Skin of body (tissue), 2 donors: ENCODE data around the gene C7orf25. TPM values are rescaled to one million over a fixed set of nuclear protein-coding genes. Genes with fewer than 3 reads are reported as not detected.

Experiments
- DNase-seq: peaks from one replicate; lab custom pipeline; 2025; lab: John Stamatoyannopoulos, UW
- total RNA-seq: library from RNA; depleted of rRNA; stranded (reverse); fragments of >200 nt; gene quantifications from one replicate; pipeline ENCODE4 v1.2.3, GENCODE V29; 2014

The C7orf25 gene
- total RNA-seq, 1 donor from 2014 or later, result 2.9 TPM

DNA sequence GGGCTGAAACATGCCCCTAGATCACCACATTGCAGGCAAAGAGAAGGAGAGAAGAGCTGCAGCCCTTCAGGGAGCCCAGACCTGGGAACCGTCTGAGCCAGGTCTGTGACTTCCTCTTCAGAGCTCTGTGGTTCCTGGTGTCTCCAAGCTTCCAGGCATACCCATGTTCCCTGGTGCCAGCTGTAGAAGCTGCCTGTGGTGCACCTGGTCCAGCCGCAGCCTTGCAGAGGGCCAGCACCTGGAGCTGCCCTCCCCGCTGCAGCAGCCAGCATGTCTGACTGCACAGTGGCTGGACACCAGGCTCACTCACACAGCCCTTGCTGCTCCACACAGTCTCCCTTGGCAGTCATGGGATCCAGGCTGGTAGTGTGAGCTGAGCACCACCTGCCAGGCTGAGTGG, 33.6 kb downstream of the C7orf25 start:
- DNase-seq, result no peak

DNA sequence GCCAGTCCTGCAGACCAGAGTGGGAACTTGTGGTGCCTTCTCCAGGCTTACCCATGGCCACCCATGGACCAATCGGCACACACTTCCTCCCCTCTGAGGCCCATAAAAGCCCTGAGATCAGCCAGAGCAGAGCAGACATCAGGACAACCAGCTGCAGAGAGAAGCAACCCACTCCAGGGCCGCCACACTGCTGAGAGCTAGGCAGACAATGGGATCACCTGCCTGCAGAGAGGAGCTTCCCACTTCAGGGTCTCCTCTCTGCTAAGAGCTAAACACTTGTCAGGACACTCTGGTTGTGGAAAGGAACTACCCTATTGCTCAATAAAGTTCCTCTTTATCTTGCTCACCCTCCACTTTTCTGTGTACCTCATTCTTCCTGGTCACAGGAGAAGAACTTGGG, 34.0 kb downstream of the C7orf25 start:
- DNase-seq, result no peak

DNA sequence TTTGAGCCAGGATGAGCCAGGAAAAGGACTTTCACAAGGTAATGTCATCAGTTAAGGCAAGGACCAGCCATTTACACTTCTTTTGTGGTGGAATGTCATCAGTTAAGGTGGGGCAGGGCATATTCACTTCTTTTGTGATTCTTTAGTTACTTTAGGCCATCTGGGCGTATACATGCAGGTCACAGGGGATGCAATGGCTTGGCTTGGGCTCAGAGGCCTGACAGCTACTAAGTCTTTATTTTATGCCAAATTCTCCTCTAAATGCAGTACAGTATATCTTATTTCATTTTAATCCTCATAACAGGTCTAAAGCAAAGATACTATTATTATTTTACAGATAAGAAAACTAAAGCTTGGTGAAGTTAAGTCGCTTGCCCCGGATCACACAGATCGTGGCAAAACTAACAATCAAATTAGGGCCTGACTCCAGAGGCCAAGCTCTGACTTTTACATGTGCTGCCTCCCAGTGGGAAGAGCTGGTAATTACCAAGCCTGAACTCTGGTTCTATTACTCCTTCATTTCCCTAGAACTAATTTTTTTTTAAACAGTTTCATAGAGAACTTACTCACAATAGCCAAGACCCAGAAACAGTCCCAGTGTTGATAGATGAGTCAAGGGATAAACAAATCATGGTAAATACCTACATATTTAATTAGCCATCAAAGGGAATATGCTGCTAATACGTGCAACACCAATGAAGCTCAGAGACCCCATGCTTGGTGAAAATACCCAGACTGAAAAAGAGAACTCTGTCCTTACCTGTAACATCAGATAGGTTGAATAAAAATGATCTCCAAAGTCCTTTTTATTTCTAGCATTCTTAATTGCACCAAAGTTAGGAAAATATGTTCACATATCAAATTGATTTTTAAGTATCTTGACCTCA, 35.4 kb downstream of the C7orf25 start:
- peak; percentile 9 for DNase-seq

DNA sequence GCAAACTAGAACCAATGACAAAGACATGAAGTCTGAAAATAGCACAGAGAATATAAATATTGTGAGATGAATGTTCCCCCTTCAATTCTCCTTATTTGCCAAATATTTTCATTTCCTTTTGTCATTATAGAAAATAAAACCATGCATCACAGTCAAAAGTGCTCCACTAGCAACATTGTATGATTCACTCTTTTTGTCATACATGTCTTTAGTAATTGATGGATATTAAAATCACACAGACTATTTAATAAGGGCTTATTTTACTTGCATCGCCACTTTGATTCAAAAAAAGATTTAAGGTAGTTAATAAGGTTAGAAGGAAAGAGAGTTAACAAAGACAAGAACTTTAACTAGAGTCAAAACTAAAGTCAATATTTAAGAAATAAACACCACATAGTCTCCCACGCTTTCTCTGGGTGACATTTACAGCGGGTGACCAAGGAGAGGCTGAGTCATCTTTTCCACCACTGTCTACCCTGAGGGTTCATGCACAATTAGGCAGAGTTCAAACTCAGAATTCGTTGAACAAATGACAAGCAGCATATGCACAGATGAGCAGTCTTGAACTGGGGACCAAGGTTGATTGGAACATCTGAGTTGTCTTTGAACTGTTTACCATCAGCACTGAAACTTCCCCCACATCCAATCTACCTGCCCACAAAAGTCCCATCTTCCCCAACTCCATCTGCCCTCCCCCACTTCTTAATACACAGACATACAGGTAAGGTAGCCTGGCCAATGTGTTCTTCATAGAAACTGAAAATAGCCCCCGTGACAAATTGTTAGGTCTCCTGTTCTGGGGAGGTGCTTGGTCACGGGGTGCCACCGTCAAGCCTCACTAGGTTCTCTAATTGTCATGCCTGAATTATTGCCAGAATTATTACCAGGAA, 42.5 kb downstream of the C7orf25 start:
- peak; percentile 36 for DNase-seq

DNA sequence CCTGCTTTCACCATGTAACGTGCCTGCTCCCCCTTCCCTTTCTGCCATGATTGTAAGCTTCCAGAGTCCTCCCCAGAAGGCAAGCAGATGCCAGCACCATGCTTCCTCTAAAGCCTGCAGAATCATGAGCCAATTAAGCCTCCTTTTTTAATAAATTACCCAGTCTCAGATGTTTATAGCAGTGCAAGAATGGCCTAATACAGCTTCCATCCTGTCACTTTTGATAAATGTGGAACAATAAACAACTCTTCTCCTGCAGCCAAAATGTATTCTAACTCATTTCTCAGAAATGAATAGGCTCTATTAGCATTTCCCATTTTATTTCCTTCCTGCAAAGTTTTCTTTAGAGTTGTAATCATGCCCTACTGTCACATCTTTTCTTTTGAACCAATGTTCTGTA, 43.4 kb downstream of the C7orf25 start:
- DNase-seq, result peak; percentile 60

Other genes with a start within 250 kb of the C7orf25 start
- gene PSMA2, start 20.1 kb upstream of the C7orf25 start, total RNA-seq, result 31.1 TPM
- 41.7 TPM for gene MRPL32, start 20.3 kb upstream of the C7orf25 start, total RNA-seq
- gene HECW1, start 200.6 kb upstream of the C7orf25 start, total RNA-seq, result 1.8 TPM